Fibroblast of villous mesenchyme (primary cell): ENCODE data around the gene ZIC3. TPM values are rescaled to one million over a fixed set of nuclear protein-coding genes. Genes with fewer than 3 reads are reported as not detected.

Experiments
- DNase-seq: peaks from one replicate; pipeline ENCODE4 v3.0.0-alpha.2; 2010; ENCODE audit warnings: low read depth
- H3K4me3 ChIP-seq: 2 replicates; pipeline ENCODE4 v1.5.1; 2011; ENCODE audit warnings: low read depth, mild to moderate bottlenecking, low read length
- small RNA-seq: library from RNA; depleted of rRNA; stranded (forward); fragments of <200 nt; gene quantifications from one replicate; pipeline ENCODE3, GENCODE V24; 2012
- total RNA-seq: library from RNA; depleted of rRNA; stranded (reverse); fragments of >200 nt; gene quantifications from 2 replicates; pipeline ENCODE4 v1.2.3, GENCODE V29; 2012
- TF ChIP-seq, protein P1 (sequence below): IDR thresholded peaks from 2 replicates; pipeline ENCODE4 v1.5.1; 2012; ENCODE audit warnings: low read depth, mild to moderate bottlenecking, low read length; ENCODE audit not compliant: insufficient read depth

The ZIC3 gene
- total RNA-seq, 1 donor = not detected

DNA sequence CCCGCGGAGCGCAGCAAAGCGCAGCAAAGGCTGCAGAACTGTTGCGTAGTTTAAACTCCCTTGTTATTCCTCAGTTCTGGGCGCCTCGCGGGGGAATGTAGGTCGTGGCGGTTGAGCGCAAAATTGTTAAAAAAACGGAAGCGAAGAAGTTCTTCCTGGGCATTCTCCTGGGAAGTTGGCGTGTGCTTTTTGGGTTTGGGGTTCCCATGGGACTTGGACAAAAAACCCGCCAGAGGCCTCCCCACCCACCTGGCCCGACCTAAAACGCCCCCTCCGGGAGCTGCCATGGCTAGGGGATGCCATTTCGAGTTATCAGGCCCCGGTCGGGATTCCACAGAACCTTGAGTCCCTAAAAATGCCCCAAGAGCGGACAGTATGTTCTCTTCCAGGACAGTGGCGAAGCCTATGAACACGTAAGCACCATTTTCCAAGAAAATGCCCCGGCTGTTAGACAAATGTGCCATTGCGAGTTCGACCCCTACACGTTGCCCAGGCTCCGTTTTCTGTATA is 8.9 kb downstream of the ZIC3 start:
- no peak for DNase-seq
- TF ChIP-seq, protein P1, sequence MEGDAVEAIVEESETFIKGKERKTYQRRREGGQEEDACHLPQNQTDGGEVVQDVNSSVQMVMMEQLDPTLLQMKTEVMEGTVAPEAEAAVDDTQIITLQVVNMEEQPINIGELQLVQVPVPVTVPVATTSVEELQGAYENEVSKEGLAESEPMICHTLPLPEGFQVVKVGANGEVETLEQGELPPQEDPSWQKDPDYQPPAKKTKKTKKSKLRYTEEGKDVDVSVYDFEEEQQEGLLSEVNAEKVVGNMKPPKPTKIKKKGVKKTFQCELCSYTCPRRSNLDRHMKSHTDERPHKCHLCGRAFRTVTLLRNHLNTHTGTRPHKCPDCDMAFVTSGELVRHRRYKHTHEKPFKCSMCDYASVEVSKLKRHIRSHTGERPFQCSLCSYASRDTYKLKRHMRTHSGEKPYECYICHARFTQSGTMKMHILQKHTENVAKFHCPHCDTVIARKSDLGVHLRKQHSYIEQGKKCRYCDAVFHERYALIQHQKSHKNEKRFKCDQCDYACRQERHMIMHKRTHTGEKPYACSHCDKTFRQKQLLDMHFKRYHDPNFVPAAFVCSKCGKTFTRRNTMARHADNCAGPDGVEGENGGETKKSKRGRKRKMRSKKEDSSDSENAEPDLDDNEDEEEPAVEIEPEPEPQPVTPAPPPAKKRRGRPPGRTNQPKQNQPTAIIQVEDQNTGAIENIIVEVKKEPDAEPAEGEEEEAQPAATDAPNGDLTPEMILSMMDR = no peak
- no peak overlapping the region for H3K4me3 ChIP-seq

DNA sequence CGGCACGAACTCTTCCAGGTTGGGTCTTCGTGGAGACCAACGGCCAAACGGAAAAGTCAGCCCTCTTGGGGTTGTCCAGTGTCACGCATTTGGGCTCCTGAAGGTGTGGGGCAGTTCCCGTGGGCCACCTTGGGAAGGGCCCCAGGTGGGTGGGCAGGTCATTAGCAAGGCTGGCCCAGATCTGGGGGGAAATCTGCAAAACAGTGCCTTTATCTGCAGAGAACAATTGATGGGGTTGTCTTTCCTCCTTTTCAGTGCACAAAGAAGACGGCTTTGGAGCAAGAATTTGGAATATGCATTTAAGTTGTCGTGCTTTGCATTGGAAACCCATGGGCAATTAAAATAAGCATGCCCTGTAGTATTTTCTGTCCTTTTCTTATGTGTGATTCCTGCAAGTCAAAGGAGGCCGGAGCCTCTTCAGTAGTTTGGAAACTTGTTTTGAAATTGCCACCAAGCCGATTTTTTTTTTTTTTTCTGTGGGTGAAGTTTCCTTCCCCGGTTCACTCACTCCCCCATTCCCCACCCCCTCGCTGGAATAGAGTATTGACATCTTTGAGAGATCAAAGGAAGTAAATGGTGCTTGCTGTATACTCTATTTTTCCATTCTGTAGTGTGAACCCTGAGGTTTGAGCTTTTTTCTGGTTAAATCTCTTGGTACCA is 9.8 kb downstream of the ZIC3 start:
- no peak overlapping the region for H3K4me3 ChIP-seq
- TF ChIP-seq, protein P1 = no peak
- DNase-seq = no peak

DNA sequence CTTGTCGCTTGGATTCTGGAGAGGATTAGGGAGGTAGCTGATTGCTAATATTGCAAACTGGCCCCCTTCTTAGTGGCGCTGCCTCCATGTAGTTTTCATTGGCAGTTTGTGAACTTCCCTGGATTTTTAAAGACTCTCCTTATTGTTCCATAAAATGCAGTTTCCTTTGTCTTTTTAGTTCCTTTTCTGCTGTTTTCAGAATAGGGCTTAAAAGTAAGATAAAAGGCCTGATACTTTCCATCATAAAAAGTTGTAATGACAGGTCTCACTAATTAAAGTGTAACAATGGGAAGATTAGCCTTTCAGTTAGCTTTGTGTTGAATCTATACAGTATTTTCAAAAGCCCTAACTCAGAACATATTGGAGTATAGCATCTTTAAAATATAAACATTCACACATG is 21.2 kb downstream of the ZIC3 start:
- TF ChIP-seq, protein P1 = no peak
- no peak for DNase-seq

DNA sequence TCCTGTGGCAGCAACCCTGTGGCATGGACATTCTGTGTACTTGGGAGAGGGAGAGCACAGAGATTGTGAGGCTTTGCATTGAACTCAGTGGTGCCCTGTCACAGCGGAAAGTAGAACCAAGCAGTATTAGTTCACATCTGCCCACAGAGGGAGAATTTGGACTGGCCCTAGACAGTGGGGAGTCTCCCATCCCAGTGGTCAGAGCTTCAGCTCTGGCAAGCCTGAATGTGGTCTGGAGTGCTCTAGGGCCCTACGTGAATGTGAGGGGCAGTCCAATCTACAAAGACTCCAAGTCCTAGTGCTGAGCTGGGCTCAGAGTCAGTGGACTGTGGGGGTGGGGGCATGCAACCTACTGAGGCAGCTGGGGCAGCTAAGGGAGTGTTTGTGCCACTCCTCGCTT is 34.8 kb downstream of the ZIC3 start:
- TF ChIP-seq, protein P1 = no peak
- H3K4me3 ChIP-seq = no peak overlapping the region
- DNase-seq = no peak

More for the DNA sequence above, 21.2 kb downstream of the ZIC3 start:
- H3K4me3 ChIP-seq = no peak overlapping the region

Small RNA genes lying within 50 kb of the gene (small RNA-seq; reads per million reads assigned to genes)
- gene RN7SL325P = not detected
